ENCODE results near the gene EHBP1L1.
A peak's percentile ranks its signal among the peaks of the same experiment; 100 is the strongest.
"Not testable (repeated sequence)": the region's sequence is repeated elsewhere in the genome, so short reads cannot be mapped to it uniquely, and the experiment has no call there.

Gene EHBP1L1

DNA sequence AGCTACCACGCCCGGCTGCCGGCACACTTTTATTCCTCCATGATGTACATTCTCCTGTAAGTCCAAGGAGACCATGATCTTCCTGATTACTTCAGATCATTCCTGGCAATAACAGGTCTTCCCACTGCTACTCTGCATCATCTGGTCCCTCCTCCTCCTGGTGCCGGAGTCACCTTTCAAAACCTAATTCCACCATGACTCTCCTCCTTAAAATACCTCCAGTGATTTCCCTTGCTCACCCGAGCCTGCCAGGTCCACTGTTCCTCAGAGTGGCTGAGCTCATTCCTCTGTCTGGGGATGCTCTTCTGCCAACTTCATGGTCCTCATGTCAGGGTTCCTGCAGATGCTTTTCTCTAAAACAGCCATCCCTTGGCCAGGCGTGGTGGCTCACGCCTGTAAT lies 13.8 kb upstream of the EHBP1L1 start:
- peak overlapping the region; percentile 37 for H3K27ac Mint-ChIP-seq
- ATAC-seq (replicated peaks) (no peak), DNase-seq (no peak)
- H3K36me3 Mint-ChIP-seq, result peaks cover 2 to 4% of the 10 kb centered on the region in 2 donors
- H3K27me3 Mint-ChIP-seq, result peaks cover 0 to 4% of the 10 kb centered on the region in 2 donors
- H3K9me3 Mint-ChIP-seq, result no peaks in the 10 kb centered on the region
- H3K4me3 Mint-ChIP-seq, result no peak overlapping the region
- H3K4me1 Mint-ChIP-seq, result peaks cover 37 to 50% of the 10 kb centered on the region in 2 donors

DNA sequence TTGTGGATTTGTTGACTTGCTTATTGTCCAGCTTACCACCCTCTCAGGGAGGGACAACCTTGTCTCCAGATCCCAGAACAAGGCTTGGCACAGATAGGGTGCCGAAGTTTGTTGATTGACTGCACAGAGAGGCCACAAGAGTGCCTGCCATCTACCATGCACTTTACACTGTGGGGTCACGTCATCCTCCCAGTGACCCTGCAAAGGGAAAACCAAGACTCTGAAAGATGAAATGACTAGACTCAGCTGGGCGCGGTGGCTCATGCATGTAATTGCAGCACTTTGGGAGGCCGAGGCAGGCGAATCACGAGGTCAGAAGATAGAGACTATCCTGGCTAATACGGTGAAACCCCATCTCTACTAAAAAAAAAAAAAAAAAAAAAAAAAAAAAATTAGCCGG lies 13.1 kb upstream of the EHBP1L1 start:
- Mint-ChIP-seq H3K4me1 (peaks cover 33 to 45% of the 10 kb centered on the region in 2 donors), H3K36me3 (peaks cover 2 to 4% of the 10 kb centered on the region in 2 donors), H3K27ac (no peak overlapping the region), H3K9me3 (no peaks in the 10 kb centered on the region), H3K27me3 (peaks cover 0 to 4% of the 10 kb centered on the region in 2 donors), H3K4me3 (no peak overlapping the region)
- no peak for DNase-seq
- no peak for ATAC-seq (replicated peaks)

DNA sequence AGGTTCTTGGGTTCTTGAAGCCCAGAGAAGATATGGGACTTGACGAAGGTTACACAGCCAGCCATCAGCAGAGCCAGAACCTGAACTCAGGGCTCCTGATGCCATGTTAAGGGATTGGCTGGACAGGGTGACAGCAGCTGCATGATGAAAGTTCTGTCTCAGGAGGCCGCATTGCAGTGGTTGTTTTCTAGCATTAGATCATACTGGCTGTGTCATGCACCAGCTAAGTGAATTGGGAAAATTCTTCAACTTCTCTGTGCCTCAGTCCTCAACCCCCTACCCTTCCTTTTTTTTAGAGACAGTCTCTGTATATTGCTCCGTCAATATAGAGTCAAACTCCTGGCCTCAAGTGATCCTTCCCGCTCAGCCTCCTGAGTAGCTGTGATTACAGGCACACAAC lies 12.3 kb upstream of the EHBP1L1 start:
- peaks cover 6 to 8% of the 10 kb centered on the region in 2 donors for H3K36me3 Mint-ChIP-seq
- H3K9me3 Mint-ChIP-seq, result no peaks in the 10 kb centered on the region
- ATAC-seq (replicated peaks), result no peak
- no peak overlapping the region for H3K27ac Mint-ChIP-seq
- no peak overlapping the region for H3K4me3 Mint-ChIP-seq
- no peak for DNase-seq
- H3K27me3 Mint-ChIP-seq, result peaks cover 0 to 4% of the 10 kb centered on the region in 2 donors
- H3K4me1 Mint-ChIP-seq, result peaks cover 37 to 51% of the 10 kb centered on the region in 2 donors

DNA sequence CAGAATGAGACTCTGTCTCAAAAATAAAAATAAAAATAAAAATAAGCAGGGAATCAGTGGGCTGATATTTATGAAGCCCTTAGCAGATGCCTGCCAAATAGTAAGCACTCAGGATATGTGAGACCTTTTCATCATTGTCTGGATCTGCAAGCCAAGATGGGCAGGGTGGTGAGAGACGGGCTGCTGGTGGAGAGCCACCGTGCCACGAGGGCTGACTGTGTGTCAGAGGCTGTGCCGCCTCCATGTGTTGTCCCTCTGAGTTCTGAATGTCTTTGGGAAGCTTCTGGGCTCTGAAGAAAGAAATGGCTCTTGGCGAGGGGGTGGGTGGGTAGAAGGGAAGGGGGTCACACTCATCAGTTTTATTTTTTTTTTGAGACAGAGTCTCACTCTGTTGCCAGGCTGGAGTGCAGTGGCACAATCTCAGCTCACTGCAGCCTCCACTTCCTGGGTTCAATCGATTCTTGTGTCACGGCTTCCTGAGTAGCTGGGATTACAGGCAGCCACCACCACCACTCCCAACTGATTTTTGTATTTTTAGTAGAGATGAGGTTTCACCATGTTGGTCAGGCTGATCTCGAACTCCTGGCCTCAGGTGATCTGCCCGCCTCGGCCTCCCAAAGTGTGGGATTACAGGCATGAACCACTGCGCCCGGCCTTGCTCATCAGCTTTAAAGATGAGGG lies 10.8 kb upstream of the EHBP1L1 start:
- not testable (repeated sequence) for H3K36me3 Mint-ChIP-seq; H3K4me3 Mint-ChIP-seq; H3K27me3 Mint-ChIP-seq; ATAC-seq (replicated peaks); H3K9me3 Mint-ChIP-seq; DNase-seq
- Mint-ChIP-seq H3K4me1 (peaks cover 38 to 46% of the 10 kb centered on the region in 2 donors), H3K27ac (peak overlapping the region; percentile 6)

DNA sequence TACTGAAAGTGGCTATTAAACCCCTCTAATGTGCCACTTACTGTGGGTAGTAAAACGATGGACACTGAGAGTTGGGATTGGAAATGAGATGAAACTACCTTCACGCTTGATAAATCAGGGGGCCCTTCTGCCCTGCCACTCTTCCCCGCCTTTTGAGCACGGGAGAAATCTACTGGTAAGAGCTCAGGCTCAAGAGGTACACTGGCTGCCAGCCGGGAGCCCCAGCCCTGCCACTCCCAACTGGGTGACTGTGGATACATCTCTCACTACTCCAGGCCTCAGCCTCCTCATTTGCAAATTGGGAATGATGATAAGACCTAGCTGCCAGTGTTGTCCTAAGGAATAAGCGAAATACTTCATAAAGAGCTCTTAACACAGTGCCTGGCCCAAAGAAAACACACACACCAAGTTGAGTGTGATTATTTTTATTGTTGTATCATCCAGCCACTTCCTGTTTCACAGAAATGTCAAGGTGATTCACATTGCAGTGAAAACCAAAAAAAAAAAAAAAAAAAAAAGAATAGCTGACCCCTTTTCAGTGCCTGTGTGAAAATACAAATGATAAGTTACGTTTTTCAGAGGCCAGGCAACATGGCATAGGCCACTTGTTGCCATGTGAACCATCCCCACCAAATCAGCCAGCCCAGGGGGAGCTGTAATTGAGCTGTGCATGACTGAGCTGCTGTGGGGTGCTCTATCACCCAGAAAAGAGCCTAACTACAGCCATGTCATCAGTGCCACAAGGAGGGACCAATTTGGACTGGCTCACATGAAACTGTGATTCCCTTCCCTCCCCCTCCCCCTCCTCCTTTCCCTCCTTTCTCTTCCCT lies 10.0 kb upstream of the EHBP1L1 start:
- no peaks in the 10 kb centered on the region for H3K9me3 Mint-ChIP-seq
- peak overlapping the region; percentile 10 to 44 for H3K4me3 Mint-ChIP-seq
- H3K36me3 Mint-ChIP-seq, result peaks cover 9 to 12% of the 10 kb centered on the region in 2 donors
- no peak for ATAC-seq (replicated peaks)
- H3K27me3 Mint-ChIP-seq, result no peaks in the 10 kb centered on the region
- peak overlapping the region; percentile 88 for H3K27ac Mint-ChIP-seq
- no peak for DNase-seq
- H3K4me1 Mint-ChIP-seq, result peaks cover 35 to 47% of the 10 kb centered on the region in 2 donors

DNA sequence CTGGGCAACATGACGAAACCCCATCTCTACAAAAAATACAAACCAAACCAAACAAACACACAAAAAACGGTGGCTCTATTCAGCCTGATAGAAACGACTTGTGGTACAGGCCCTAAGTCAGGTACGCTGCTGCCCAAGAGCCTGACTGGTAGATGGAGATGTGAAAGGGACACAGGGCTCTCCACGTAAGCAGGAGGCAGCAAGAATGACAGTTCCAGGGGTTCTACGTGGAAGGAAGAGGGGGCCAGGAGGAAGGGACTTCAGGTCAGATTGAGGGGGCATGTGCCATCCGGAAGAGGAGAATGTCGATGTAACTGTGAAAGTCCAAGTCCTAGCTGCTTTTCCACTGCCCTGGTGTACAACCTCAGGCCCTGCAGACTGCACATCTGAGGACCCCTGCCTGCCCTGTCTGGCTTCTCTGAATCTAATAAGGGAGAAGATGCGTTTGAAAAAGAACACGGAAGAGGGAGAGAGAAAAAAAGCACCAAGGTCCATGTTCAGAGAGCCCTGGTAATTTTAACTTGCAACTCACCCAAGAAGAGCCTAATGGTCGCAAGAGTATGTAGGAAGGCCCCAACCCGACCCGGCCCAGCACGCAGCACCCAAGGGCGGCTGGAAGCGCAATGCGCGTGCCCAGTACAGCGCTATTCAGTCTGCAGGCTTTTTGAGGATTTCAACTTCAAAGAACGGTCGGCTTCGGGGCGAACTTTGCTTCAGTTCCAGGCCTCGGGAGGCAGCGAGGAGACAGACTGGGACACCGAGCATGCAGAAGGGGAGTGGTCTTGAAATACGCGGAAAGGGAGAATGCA lies 6.5 kb upstream of the EHBP1L1 start:
- no peaks in the 10 kb centered on the region for H3K9me3 Mint-ChIP-seq

DNA sequence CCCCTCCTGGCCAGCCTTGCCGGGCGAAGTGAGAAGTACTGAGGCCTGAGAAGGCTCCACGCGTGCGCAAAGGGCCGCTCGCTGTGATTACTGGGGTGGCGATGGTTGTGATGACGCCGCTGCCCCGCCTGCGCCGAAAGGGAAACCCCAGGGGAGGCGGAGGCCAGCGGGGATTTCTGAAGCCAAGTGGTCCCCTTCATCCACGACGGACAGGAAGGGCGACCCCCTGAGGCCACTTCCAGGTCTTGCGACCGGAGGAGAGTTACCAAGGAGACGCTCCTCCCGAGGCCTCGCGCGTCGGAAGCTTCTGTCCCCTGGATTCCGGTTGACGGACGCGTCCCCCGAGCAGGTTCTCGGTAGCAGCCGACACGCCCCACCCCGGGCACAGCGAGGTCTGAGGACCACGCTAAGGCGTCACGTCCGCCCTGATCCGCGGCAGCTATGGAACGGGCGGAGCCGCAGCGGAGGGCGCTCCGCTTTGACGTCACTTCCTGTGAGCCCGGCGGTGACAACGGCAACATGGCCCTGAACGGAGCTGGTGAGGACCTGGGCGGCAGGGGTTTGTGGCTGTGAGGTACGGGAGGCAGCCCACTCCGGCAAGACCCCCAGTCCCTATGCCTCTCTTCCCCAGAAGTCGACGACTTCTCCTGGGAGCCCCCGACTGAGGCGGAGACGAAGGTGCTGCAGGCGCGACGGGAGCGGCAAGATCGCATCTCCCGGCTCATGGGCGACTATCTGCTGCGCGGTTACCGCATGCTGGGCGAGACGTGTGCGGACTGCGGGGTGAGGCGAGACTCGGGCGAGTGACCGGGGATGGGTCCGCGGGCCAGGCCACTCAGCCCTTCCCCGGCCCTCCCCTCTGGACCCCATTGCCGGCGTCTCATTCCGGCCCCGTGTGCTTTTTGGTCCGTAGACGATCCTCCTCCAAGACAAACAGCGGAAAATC lies 5.6 kb upstream of the EHBP1L1 start, which contains the start of gene ZNRD2:
TSS of gene ZNRD2 (plus strand) at position 505 of the 946 bp plus-strand sequence. CDS start at position 520, 15 bp downstream.
- peaks cover 18 to 25% of the 10 kb centered on the region in 2 donors for H3K36me3 Mint-ChIP-seq
- peak within 1 kb of the TSS; percentile 98 for H3K27ac Mint-ChIP-seq
- peak within 1 kb of the TSS; percentile 98 to 99 for H3K4me3 Mint-ChIP-seq
- DNase-seq (peak; percentile 100), ATAC-seq (replicated peaks) (peak; percentile 80 to 82)
- no peaks in the 10 kb centered on the region for H3K27me3 Mint-ChIP-seq
- H3K9me3 Mint-ChIP-seq, result no peaks in the 10 kb centered on the region
- peaks cover 52 to 77% of the 10 kb centered on the region in 2 donors for H3K4me1 Mint-ChIP-seq

More for the DNA sequence above, 6.5 kb upstream of the EHBP1L1 start:
- Mint-ChIP-seq H3K36me3 (peaks cover 18 to 25% of the 10 kb centered on the region in 2 donors), H3K27ac (peak overlapping the region; percentile 98), H3K27me3 (no peaks in the 10 kb centered on the region), H3K4me1 (peaks cover 48 to 76% of the 10 kb centered on the region in 2 donors), H3K4me3 (peak overlapping the region; percentile 98 to 99)
- DNase-seq (no peak), ATAC-seq (replicated peaks) (peak; percentile 32 to 34)

DNA sequence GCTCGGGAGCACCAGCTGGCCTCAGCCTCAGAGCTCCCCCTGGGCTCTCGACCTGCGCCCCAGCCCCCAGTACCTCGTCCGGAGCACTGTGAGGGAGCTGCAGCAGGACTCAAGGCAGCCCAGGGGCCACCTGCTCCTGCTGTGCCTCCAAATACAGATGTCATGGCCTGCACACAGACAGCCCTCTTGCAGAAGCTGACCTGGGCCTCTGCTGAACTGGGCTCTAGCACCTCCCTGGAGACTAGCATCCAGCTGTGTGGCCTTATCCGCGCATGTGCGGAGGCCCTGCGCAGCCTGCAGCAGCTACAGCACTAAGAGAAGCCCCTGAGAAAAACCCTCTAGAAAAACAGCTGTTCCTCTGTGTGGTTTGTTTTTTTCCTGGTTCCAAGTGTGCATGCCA lies 4.4 kb upstream of the EHBP1L1 start:
- ATAC-seq (replicated peaks), result no peak
- peak overlapping the region; percentile 98 to 99 for H3K4me3 Mint-ChIP-seq
- peak overlapping the region; percentile 81 for H3K27ac Mint-ChIP-seq
- peaks cover 17 to 26% of the 10 kb centered on the region in 2 donors for H3K36me3 Mint-ChIP-seq
- no peaks in the 10 kb centered on the region for H3K9me3 Mint-ChIP-seq
- H3K27me3 Mint-ChIP-seq, result no peaks in the 10 kb centered on the region
- H3K4me1 Mint-ChIP-seq, result peaks cover 44 to 72% of the 10 kb centered on the region in 2 donors
- DNase-seq, result no peak

DNA sequence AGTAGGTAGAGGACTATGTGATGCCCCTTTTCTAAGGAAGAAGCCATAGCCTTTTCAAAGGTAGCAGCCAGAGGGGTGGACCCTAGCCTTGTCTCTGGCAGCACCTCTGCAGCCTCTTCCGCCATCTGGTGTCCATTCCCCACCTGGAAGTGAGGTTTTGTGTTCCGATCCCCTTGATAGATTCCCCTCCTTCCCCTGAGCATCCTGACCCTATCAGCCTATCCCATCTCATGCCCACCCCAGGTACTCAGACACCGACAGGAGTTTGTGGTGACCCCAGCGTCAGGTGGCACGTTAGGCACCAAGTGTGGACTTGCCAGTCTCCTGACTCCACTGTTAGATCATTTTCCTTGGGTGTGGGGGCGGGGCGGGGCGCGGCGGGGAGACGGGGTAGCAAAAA lies 3.9 kb upstream of the EHBP1L1 start:
- DNase-seq, result no peak
- Mint-ChIP-seq H3K36me3 (peaks cover 17 to 28% of the 10 kb centered on the region in 2 donors), H3K4me3 (peak overlapping the region; percentile 98 to 99), H3K4me1 (peaks cover 42 to 72% of the 10 kb centered on the region in 2 donors), H3K9me3 (no peaks in the 10 kb centered on the region), H3K27ac (peak overlapping the region; percentile 79), H3K27me3 (no peaks in the 10 kb centered on the region)
- no peak for ATAC-seq (replicated peaks)

DNA sequence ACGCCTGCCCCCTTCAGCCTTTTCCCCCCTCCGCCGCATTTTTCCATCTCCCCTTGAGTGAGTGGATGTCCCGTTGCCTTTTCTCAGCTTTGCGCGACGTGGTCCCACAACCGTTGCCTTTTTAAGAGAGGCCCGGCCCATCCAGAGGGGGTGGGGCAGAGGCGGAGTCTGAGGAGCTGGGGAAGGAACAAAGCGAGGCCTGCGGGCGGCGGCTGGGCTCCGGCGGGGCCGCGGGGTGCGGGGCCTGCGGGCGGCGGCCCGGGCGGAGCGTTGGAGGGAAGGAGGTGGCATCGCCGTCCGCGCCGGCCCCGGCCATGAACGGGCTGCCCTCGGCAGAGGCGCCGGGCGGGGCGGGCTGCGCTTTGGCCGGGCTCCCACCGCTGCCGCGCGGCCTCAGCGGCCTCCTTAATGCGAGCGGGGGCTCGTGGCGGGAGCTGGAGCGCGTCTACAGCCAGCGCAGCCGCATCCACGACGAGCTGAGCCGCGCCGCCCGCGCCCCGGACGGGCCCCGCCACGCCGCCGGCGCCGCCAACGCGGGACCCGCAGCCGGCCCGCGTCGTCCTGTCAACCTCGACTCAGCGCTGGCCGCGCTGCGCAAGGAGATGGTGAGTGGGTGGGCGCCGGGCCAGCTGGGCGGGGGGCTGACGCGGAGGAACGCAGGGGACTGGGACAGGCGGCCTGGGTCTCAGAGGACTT lies 3.3 kb upstream of the EHBP1L1 start, which contains the start of gene FAM89B:
TSS of gene FAM89B (plus strand) at position 183 of the 696 bp plus-strand sequence. CDS start at position 315, 132 bp downstream.
- Mint-ChIP-seq H3K27me3 (no peaks in the 10 kb centered on the region), H3K27ac (peak within 1 kb of the TSS; percentile 97), H3K9me3 (no peaks in the 10 kb centered on the region), H3K4me3 (peak within 1 kb of the TSS; percentile 98 to 99), H3K4me1 (peaks cover 40 to 78% of the 10 kb centered on the region in 2 donors), H3K36me3 (peaks cover 17 to 27% of the 10 kb centered on the region in 2 donors)
- DNase-seq (peak; percentile 70), ATAC-seq (replicated peaks) (peak in 1 of 2 donors; percentile 9)

DNA sequence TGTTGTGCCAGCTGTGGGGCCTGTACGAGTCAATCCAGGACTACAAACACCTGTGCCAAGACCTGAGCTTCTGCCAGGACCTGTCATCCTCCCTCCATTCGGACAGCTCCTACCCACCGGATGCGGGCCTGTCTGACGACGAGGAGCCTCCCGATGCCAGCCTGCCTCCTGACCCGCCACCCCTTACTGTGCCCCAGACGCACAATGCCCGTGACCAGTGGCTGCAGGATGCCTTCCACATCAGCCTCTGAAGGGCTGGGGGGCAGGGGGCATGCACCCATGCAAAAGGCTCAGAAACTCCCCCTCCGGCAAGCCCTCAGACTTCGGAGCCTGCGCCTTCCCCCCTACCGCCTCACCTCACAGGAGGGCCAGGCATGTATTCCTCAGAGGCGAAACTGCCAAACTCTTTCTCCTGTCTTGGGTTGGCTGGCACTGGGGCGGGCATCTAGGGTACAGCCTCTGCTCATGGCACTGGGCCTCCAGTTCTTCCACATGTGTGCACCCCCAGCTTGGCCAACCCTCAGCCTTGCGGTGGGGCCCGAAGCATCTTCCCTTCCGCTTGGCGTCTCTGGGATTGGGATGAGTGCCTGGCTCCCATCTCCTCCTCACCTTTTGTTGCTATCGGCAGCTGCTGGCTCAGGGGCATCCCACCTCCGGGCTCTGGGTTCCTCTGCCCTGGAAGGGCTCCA lies 2.3 kb upstream of the EHBP1L1 start:
- peak overlapping the region; percentile 87 to 88 for H3K4me3 Mint-ChIP-seq
- H3K36me3 Mint-ChIP-seq, result peaks cover 17 to 33% of the 10 kb centered on the region in 2 donors
- DNase-seq, result no peak
- H3K9me3 Mint-ChIP-seq, result no peaks in the 10 kb centered on the region
- no peaks in the 10 kb centered on the region for H3K27me3 Mint-ChIP-seq
- ATAC-seq (replicated peaks), result no peak
- peak overlapping the region; percentile 97 for H3K27ac Mint-ChIP-seq
- H3K4me1 Mint-ChIP-seq, result peaks cover 46 to 81% of the 10 kb centered on the region in 2 donors
